Osteocyte (in vitro differentiated cells): ENCODE results near the gene TCERG1L. TPM values are rescaled to one million over a fixed set of nuclear protein-coding genes. Genes with fewer than 3 reads are reported as not detected.
A peak's percentile ranks its signal among the peaks of the same experiment; 100 is the strongest.

Experiments used
- DNase-seq: peaks from one replicate; pipeline ENCODE4 v3.0.0; 2021; ENCODE audit warnings: mixed read lengths; ENCODE audit not compliant: unreplicated experiment; ENCODE audit errors: extremely low spot score
- H3K27ac Mint-ChIP-seq: one replicate; pipeline ENCODE4 v1.8.0; 2021; ENCODE audit warnings: mild to moderate bottlenecking, mixed read lengths; ENCODE audit not compliant: unreplicated experiment
- H3K27me3 Mint-ChIP-seq: one replicate; pipeline ENCODE4 v1.8.0; 2021; ENCODE audit warnings: mixed read lengths; ENCODE audit not compliant: unreplicated experiment
- H3K36me3 Mint-ChIP-seq: one replicate; pipeline ENCODE4 v1.8.0; 2021; ENCODE audit warnings: mixed read lengths; ENCODE audit not compliant: unreplicated experiment
- H3K4me1 Mint-ChIP-seq: one replicate; pipeline ENCODE4 v1.8.0; 2021; ENCODE audit warnings: mixed read lengths; ENCODE audit not compliant: unreplicated experiment
- H3K4me3 Mint-ChIP-seq: one replicate; pipeline ENCODE4 v1.8.0; 2021; ENCODE audit warnings: mild to moderate bottlenecking, moderate library complexity, mixed read lengths; ENCODE audit not compliant: unreplicated experiment
- H3K9me3 Mint-ChIP-seq: one replicate; pipeline ENCODE4 v1.8.0; 2021; ENCODE audit warnings: mixed read lengths; ENCODE audit not compliant: unreplicated experiment
- CTCF ChIP-seq: fragments of 200-600 bp; sonication (generic); IDR thresholded peaks from 2 replicates; pipeline ENCODE4 v1.5.0; 2021; ENCODE audit warnings: antibody characterized with exemption, mild to moderate bottlenecking, moderate library complexity
- total RNA-seq: library from RNA; stranded (reverse); gene quantifications from 2 replicates; pipeline ENCODE4 v1.2.1, GENCODE V29; 2021

TCERG1L gene
- total RNA-seq, 1 donor from 2014 or later = not detected

- peaks cover 21% of the 10 kb centered on the region for H3K9me3 Mint-ChIP-seq
- TF ChIP-seq CTCF = no peak
- H3K36me3 Mint-ChIP-seq = no peaks in the 10 kb centered on the region
- no peak overlapping the region for H3K4me3 Mint-ChIP-seq
- no peak for DNase-seq
- no peaks in the 10 kb centered on the region for H3K27me3 Mint-ChIP-seq
- no peak overlapping the region for H3K27ac Mint-ChIP-seq
- H3K4me1 Mint-ChIP-seq = no peaks in the 10 kb centered on the region
These were observed 137.3 kb downstream of the TCERG1L start for GRCh38 chr10:131174211-131174565.

GRCh38 chr10:131173484-131174210 is 137.9 kb downstream of the TCERG1L start:
- Mint-ChIP-seq H3K4me3 (no peak overlapping the region), H3K27ac (no peak overlapping the region), H3K36me3 (no peaks in the 10 kb centered on the region), H3K9me3 (peaks cover 21% of the 10 kb centered on the region), H3K27me3 (no peaks in the 10 kb centered on the region), H3K4me1 (no peaks in the 10 kb centered on the region)
- peak; percentile 79 for DNase-seq
- TF ChIP-seq CTCF = no peak

- Mint-ChIP-seq H3K27me3 (no peaks in the 10 kb centered on the region), H3K4me3 (no peak overlapping the region), H3K9me3 (peaks cover 21% of the 10 kb centered on the region), H3K36me3 (no peaks in the 10 kb centered on the region), H3K27ac (no peak overlapping the region), H3K4me1 (no peaks in the 10 kb centered on the region)
- peak; percentile 76 for DNase-seq
- no peak for TF ChIP-seq CTCF
These were observed 139.1 kb downstream of the TCERG1L start for GRCh38 chr10:131172433-131172832.

GRCh38 chr10:131169146-131169545 is 142.4 kb downstream of the TCERG1L start:
- TF ChIP-seq CTCF = no peak
- DNase-seq = peak; percentile 74
- Mint-ChIP-seq H3K9me3 (peaks cover 36% of the 10 kb centered on the region), H3K27ac (no peak overlapping the region), H3K27me3 (no peaks in the 10 kb centered on the region), H3K36me3 (no peaks in the 10 kb centered on the region), H3K4me3 (no peak overlapping the region), H3K4me1 (no peaks in the 10 kb centered on the region)

GRCh38 chr10:131168238-131168875 is 143.2 kb downstream of the TCERG1L start:
- Mint-ChIP-seq H3K4me3 (no peak overlapping the region), H3K27ac (no peak overlapping the region), H3K9me3 (peaks cover 38% of the 10 kb centered on the region), H3K4me1 (no peaks in the 10 kb centered on the region), H3K27me3 (no peaks in the 10 kb centered on the region), H3K36me3 (no peaks in the 10 kb centered on the region)
- peak; percentile 83 for DNase-seq
- no peak for TF ChIP-seq CTCF
